Epithelial cell of prostate (primary cell): ENCODE measurements around the gene CDX1.

ENCODE experiments used
- DNase-seq: peaks from one replicate; pipeline ENCODE4 v3.0.0-alpha.2; 2011; ENCODE audit warnings: low read depth, low spot score
- H3K27ac ChIP-seq: fragments of 450-650 bp; 2 replicates; pipeline ENCODE4 v1.5.1; 2017; ENCODE audit warnings: mild to moderate bottlenecking

CDX1 gene

GRCh38 chr5:150196986-150197385 is 30.4 kb downstream of the CDX1 start:
- DNase-seq = no peak
- H3K27ac ChIP-seq = no peak overlapping the region

- H3K27ac ChIP-seq = no peak overlapping the region
- DNase-seq = no peak
Observed at GRCh38 chr5:150197476-150197875, 30.9 kb downstream of the CDX1 start.

- DNase-seq = no peak
- no peak overlapping the region for H3K27ac ChIP-seq
Observed at GRCh38 chr5:150202501-150202900, 35.9 kb downstream of the CDX1 start.

- no peak for DNase-seq
- no peak overlapping the region for H3K27ac ChIP-seq
Observed at GRCh38 chr5:150203832-150204589, 37.4 kb downstream of the CDX1 start.

GRCh38 chr5:150204590-150204960 is 38.0 kb downstream of the CDX1 start:
- DNase-seq = no peak
- no peak overlapping the region for H3K27ac ChIP-seq

GRCh38 chr5:150206098-150206778 is 39.7 kb downstream of the CDX1 start:
- DNase-seq = no peak

GRCh38 chr5:150206779-150207115 is 40.2 kb downstream of the CDX1 start:
- no peak overlapping the region for H3K27ac ChIP-seq
- DNase-seq = no peak

More at GRCh38 chr5:150206098-150206778, 39.7 kb downstream of the CDX1 start:
- no peak overlapping the region for H3K27ac ChIP-seq

- peak; percentile 6 for DNase-seq
- H3K27ac ChIP-seq = peak overlapping the region; percentile 36
Observed at GRCh38 chr5:150208187-150209098, 41.9 kb downstream of the CDX1 start.

GRCh38 chr5:150209099-150209635 is 42.6 kb downstream of the CDX1 start:
- peak; percentile 64 for DNase-seq
- H3K27ac ChIP-seq = peak overlapping the region; percentile 36

- DNase-seq = no peak
- no peak overlapping the region for H3K27ac ChIP-seq
Observed at GRCh38 chr5:150210644-150211043, 44.1 kb downstream of the CDX1 start.

- no peak for DNase-seq
- H3K27ac ChIP-seq = no peak overlapping the region
Observed at GRCh38 chr5:150211156-150212030, 44.8 kb downstream of the CDX1 start.

- no peak for DNase-seq
- H3K27ac ChIP-seq = no peak overlapping the region
Observed at GRCh38 chr5:150213530-150213929, 47.0 kb downstream of the CDX1 start.

GRCh38 chr5:150214289-150214688 is 47.7 kb downstream of the CDX1 start:
- DNase-seq = no peak
- no peak overlapping the region for H3K27ac ChIP-seq

GRCh38 chr5:150215979-150216944 is 49.7 kb downstream of the CDX1 start:
- H3K27ac ChIP-seq = no peak overlapping the region
- DNase-seq = no peak

- no peak for DNase-seq
- H3K27ac ChIP-seq = no peak overlapping the region
Observed at GRCh38 chr5:150217038-150217437, 50.5 kb downstream of the CDX1 start.

GRCh38 chr5:150217873-150218692 is 51.5 kb downstream of the CDX1 start:
- peak; percentile 8 for DNase-seq
- no peak overlapping the region for H3K27ac ChIP-seq

- no peak overlapping the region for H3K27ac ChIP-seq
- no peak for DNase-seq
Observed at GRCh38 chr5:150218693-150219035, 52.1 kb downstream of the CDX1 start.

- no peak for DNase-seq
- no peak overlapping the region for H3K27ac ChIP-seq
Observed at GRCh38 chr5:150219142-150219541, 52.6 kb downstream of the CDX1 start.
